ENCODE data around the gene KCNC1. TPM values are rescaled to one million over a fixed set of nuclear protein-coding genes. Genes with fewer than 3 reads are reported as not detected.

The KCNC1 gene
- total RNA-seq (2014; rRNA removed; shearing (Covaris generic)), result 0.06 and 0.37 TPM in 2 replicates

DNA sequence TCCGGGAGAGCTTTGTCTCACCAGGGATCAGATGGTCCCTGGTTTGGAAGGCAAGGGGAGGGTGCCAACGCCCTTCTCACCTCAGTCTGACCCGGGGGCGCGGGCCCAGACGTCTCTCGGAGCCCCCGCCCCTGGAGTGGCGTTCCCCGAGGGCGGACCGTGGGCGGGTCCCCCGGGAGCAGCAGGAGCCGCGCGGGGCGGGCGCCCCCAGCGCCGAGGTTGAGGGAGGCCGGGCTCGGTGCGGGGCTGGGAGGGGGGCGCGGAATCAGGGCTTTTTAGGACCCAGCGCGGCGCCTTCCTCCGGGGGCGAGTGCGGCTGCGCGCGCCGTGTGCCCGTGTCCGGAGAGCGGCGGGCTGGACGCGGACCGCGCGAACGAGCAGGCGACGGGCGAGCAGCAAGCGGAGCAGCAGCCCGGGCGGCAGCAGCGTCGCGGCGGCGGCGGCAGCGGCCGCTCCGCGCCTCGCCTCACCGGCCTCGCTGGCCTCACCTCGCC lies at the start of gene KCNC1:
TSS of gene KCNC1 (plus strand) at position 364 of the 494 bp plus-strand sequence. CDS start 1,222 bp downstream, outside the sequence.
- in situ Hi-C loops (cut with HindIII; ENCODE audit: low sequenced_read_pairs), result loop anchor here (25.0 kb wide), 1 partner anchor 253 kb away; no protein-coding TSS in a partner anchor
- peak; percentile 83 for DNase-seq (ENCODE audit: low spot score)

DNA sequence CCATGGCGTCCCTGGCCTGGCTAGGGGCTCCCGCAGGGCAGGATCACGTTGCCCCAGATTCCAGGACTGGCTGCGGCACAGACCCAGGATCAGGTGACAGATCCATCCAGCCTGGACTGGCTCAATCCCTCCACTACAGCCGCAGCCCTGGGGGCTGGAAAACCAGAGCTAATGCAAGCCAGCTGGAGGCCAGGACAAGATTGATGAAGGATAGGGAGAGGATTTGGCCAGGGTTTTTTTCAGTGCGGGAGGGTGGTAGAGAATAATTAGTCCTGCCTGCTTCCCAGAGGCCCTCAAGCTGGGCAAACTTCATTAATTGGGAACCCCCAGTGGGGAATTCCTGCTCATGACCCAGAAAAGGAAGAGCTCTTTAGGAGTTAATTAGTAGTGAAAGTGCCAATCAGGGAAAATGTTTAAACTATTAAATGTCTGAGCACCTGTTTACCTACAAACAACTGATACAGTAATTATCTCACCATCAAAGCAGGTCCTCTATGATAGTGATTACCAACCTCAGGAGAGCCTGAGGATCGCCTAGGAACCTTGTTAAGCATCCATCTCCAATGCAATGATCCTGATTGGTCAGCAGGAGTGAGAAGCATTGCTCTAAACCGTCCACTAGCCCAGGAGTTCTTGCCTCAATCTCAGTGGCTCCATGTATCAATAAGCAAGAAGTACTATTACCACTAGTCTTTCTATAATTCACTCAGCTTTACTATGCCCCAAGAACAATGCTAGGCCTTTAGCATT lies 48.2 kb upstream of the KCNC1 start:
- in situ Hi-C loops (cut with HindIII; ENCODE audit: low sequenced_read_pairs), result no loop called here
- peak; percentile 30 for DNase-seq (ENCODE audit: low spot score)

GRCh38 chr11:17687946-17688670 lies 46.5 kb upstream of the KCNC1 start:
- in situ Hi-C loops (cut with HindIII; ENCODE audit: low sequenced_read_pairs), result no loop called here
- no peak for DNase-seq (ENCODE audit: low spot score)

GRCh38 chr11:17691550-17691949 lies 43.0 kb upstream of the KCNC1 start:
- DNase-seq (ENCODE audit: low spot score), result no peak
- in situ Hi-C loops (cut with HindIII; ENCODE audit: low sequenced_read_pairs), result no loop called here

DNA sequence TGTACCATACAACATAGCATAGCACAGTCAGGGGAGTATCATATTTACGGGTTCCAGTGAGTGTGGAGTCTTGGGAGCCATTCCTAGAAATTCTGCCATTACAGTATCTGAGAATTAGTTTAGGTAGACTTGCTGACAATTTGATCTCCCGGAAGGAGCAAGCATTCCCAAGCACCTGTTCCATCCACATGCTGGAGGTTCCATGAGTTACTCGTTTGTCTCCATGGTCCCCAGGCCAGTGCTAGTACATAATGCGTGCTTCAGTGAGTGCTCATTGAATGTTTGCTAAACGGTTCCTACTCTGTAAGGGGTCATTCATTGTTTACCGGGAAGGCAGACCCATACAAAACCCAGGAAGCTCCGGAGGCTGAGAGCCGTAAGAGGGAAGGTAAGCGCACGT lies 42.6 kb upstream of the KCNC1 start:
- in situ Hi-C loops (cut with HindIII; ENCODE audit: low sequenced_read_pairs), result no loop called here
- no peak for DNase-seq (ENCODE audit: low spot score)

DNA sequence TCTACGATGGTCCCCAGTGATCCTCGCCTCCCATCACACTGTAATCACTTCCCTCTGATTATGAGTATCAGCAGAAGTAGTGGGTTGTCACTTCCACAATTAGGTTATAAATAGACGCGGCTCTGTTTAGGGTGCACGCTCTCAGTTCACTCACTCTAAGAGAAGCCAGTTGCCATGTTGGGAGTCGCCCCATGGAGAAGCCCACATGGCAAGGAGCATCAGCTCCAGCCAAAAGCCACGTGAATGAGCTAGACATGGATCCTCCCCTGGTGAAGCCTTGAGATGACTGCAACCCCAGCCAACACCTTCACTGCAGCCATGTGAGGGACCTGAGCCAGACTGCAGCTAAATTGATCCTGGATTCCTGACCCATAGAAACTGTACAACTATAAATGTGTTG lies 41.6 kb upstream of the KCNC1 start:
- no peak for DNase-seq (ENCODE audit: low spot score)
- in situ Hi-C loops (cut with HindIII; ENCODE audit: low sequenced_read_pairs), result no loop called here

DNA sequence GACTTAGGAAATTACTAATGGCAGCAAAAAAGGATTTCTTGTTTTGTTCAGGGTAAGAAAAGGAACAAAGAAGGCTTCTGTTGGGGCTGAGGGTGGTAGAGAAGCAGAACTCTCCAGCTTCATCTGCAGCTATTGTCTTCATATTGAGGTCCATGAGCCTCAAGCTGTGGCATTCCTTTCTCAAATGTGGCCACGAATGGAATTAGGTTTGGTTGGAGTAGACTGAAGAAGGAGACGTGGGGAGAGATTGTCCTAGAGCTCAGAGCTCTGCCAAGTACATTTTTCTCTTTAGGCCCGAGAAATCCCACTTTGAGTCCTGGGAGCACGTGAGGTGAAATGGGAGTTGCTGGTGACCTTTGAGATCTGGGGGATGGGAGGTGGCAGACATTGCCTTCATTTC lies 41.0 kb upstream of the KCNC1 start:
- in situ Hi-C loops (cut with HindIII; ENCODE audit: low sequenced_read_pairs), result no loop called here
- no peak for DNase-seq (ENCODE audit: low spot score)

- in situ Hi-C loops (cut with HindIII; ENCODE audit: low sequenced_read_pairs), result no loop called here
- DNase-seq (ENCODE audit: low spot score), result no peak
These were observed 40.0 kb upstream of the KCNC1 start for GRCh38 chr11:17694494-17695110.

GRCh38 chr11:17695454-17696441 lies 38.8 kb upstream of the KCNC1 start:
- in situ Hi-C loops (cut with HindIII; ENCODE audit: low sequenced_read_pairs), result no loop called here
- no peak for DNase-seq (ENCODE audit: low spot score)

DNA sequence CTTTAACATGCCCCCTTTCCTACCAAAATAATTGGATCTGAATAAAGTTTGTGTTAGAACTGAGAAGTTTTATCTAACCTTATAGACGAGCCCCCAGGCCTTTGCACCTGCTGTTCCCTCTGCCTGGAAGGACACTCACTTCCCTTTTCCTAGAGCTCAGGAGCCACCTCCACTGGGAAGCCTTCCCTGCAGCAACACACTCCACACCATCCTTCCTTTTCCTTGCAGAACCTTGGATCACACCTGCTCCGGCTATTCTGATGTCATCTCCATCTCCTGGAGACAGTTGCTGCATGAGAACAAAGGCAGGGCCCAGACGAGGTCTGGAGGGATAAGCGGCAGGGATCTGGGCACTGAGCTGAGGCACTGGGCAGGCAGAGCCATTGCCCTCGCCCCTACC lies 37.8 kb upstream of the KCNC1 start:
- no peak for DNase-seq (ENCODE audit: low spot score)
- in situ Hi-C loops (cut with HindIII; ENCODE audit: low sequenced_read_pairs), result no loop called here

DNA sequence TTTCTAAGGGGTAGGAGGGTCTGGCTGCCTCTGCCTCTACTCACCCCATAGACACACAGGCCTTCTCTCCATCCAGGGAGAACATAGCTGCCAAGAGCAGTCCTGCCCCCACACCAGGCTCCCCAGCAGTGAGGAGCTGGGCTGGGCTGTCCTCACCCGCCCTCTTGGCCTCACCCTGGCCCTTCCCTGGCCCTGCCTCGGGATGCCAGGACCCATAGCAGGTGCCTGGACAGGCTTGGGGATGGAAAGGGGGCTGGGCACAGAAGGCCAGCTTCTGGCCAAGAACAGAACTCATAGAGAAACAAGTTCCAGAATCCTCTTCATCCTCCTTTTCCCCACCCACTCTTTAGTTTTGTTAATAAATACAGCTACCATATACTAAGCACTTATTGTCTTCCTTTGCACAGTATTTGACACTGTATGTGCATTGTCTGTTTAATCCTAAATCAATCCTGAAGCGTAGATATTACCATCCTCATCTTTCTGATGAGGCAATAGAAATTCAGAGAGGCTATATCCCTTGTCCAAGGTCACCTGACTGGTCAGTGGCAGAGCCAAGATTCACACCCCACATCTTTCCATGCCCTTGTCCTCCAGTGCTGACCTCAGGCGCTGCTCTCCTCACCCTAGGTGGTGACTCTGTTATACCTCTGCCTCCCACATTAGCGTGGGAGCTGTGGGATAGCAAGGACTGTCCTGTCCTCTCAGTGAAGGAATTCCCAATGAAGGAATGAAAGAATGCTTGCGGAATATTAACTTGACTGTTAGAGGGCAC lies 37.2 kb upstream of the KCNC1 start:
- DNase-seq (ENCODE audit: low spot score), result no peak
- in situ Hi-C loops (cut with HindIII; ENCODE audit: low sequenced_read_pairs), result no loop called here

GRCh38 chr11:17699147-17700114 lies 35.1 kb upstream of the KCNC1 start:
- DNase-seq (ENCODE audit: low spot score), result no peak
- in situ Hi-C loops (cut with HindIII; ENCODE audit: low sequenced_read_pairs), result no loop called here

DNA sequence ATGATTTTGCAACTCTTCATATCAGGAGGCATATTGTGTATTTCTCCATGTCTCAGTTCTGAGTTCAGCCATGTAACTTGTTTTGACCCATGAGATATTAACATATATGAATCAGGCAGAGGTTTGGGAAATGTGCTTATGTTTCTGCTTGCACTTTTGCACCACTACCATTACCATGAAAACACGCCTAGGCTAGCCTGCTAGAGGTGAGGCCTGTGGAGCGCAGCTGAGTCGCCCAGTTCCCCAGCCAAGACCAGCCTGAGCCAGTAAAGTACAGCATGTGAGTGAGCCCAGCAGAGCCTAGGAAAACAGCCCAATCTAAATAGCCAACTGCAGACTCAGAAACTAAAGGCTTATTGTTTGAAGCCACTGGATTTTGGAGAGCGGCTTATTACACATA lies 33.6 kb upstream of the KCNC1 start:
- DNase-seq (ENCODE audit: low spot score), result no peak

GRCh38 chr11:17702876-17703275 lies 31.7 kb upstream of the KCNC1 start:
- no peak for DNase-seq (ENCODE audit: low spot score)
- in situ Hi-C loops (cut with HindIII; ENCODE audit: low sequenced_read_pairs), result no loop called here

More for the DNA sequence above, 33.6 kb upstream of the KCNC1 start:
- in situ Hi-C loops (cut with HindIII; ENCODE audit: low sequenced_read_pairs), result no loop called here

DNA sequence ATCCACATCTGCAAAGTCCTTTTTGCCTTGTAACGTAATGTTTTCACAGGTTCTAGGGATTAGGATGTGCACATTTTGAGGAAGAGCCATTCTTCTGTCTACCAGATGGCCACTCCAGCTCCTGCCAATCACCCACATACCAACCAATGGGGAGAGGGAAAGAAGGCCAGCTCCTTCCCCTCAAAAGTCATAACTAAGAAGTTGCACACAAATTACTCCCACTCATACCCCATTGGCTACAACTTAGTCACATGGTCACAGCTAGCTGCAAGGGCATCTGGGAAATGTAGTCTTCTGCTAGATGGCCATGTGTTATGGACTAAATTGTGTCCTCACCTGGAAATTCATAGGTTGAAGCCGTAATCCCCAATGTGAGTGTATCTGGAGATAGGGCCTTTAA lies 30.6 kb upstream of the KCNC1 start:
- DNase-seq (ENCODE audit: low spot score), result no peak
- in situ Hi-C loops (cut with HindIII; ENCODE audit: low sequenced_read_pairs), result no loop called here

- no peak for DNase-seq (ENCODE audit: low spot score)
- in situ Hi-C loops (cut with HindIII; ENCODE audit: low sequenced_read_pairs), result no loop called here
These were observed 26.8 kb upstream of the KCNC1 start for GRCh38 chr11:17707830-17708229.

GRCh38 chr11:17711836-17712235 lies 22.7 kb upstream of the KCNC1 start:
- in situ Hi-C loops (cut with HindIII; ENCODE audit: low sequenced_read_pairs), result no loop called here

More at GRCh38 chr11:17711836-17712235, 22.7 kb upstream of the KCNC1 start:
- no peak for DNase-seq (ENCODE audit: low spot score)
